Stimulated activated CD4-positive, alpha-beta T cell treated with anti-CD3 and anti-CD28 coated beads, TNF-alpha, amount 100 ng/mL, for 1 hour (primary cell): ENCODE data around the gene CASP6.
"Not testable (repeated sequence)": the region's sequence is repeated elsewhere in the genome, so short reads cannot be mapped to it uniquely, and the experiment has no call there.

ENCODE experiments used
- DNase-seq, 3 donors: peaks; one replicate each; pipeline ENCODE4 v3.0.0-alpha.2; 2020; ENCODE audit warnings: low read depth in 3 of 3, low spot score in 1 of 3

CASP6 gene

GRCh38 chr4:109721033-109721432, 17.8 kb upstream of the CASP6 start:
- DNase-seq, result no peak

GRCh38 chr4:109719604-109720003, 16.4 kb upstream of the CASP6 start:
- DNase-seq, result no peak

- DNase-seq, result no peak
These were observed 15.5 kb upstream of the CASP6 start for GRCh38 chr4:109718759-109719158.

DNA sequence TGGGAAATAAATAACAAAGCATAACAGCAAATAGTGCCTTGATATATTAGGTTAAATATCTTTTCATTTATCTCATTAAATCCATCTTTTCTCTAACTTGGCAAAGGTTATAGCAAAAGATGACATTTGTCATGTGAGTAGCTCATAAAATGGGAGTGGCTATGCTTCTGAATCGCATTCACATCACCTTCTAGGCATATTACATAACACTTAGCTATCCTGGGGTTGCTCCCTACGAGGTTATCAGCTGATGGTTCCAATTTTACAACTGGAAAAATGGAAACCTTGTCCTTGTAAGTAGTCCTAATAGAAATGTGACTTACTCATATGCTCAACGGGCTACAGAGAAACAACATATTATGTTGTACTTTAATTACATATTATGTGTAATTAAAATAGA, 10.3 kb upstream of the CASP6 start:
- DNase-seq, result no peak

GRCh38 chr4:109708990-109709389, 5.7 kb upstream of the CASP6 start:
- DNase-seq, result no peak

GRCh38 chr4:109708435-109708834, 5.2 kb upstream of the CASP6 start:
- no peak for DNase-seq

- no peak for DNase-seq
These were observed 568 bp upstream of the CASP6 start for GRCh38 chr4:109703664-109704361.

- no peak for DNase-seq
These were observed 1.5 kb downstream of the CASP6 start for GRCh38 chr4:109701566-109702410.

DNA sequence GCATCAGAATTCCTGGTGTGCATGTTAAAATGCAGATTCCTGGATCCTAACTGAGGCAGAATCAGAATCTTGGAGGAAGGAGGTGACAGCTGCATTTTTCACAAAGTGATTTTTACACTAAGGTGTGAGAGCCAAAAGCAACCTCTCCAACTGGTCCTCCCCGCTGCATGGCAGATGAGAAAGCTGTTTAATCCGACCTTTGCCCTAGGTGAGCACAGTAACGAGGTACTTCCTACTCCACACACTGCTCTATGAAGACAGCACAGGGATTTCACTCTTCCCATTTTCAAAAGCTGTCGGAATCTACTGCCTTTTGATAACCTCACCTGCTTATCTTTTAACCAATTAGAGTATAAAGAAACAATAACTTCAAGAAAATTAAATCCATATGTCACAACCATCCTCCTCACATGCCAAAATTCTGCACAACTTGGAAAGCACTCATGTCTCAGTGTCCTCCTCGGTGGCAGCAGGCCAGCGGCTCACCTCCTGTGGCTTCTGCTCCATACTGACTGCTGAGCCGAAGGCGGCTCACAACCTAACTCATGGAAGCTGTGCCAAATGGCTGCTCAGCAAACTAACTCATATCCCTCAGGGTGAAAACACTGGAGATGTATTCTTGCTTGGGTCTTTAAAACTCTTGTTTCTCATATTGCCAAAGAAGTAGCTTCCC, 3.6 kb downstream of the CASP6 start:
- no peak for DNase-seq

GRCh38 chr4:109698656-109699055, 4.6 kb downstream of the CASP6 start:
- DNase-seq, result no peak

DNA sequence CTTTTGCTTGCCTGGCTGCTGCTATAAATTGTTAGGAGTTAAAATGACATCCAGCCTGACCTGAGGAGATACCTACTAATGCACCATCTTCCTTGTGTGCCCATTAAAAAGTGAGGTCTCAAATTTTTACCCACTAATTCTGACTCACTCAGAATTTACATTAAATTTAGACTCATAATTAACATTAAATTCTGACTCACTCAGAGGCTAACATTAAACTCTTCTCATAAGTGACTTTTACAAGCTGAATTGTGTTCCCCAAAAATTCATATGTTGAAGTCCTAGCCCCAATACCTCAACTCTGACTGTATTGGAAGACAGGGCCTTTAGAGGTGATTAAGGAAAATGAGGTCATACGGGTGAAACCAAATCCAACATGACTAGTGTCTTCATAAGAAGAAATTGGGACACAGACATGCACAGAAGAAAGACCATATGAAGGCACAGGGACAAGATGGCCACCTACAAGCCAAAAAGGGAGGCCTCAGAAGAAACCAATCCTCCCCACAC, 11.8 kb downstream of the CASP6 start:
- no peak for DNase-seq

DNA sequence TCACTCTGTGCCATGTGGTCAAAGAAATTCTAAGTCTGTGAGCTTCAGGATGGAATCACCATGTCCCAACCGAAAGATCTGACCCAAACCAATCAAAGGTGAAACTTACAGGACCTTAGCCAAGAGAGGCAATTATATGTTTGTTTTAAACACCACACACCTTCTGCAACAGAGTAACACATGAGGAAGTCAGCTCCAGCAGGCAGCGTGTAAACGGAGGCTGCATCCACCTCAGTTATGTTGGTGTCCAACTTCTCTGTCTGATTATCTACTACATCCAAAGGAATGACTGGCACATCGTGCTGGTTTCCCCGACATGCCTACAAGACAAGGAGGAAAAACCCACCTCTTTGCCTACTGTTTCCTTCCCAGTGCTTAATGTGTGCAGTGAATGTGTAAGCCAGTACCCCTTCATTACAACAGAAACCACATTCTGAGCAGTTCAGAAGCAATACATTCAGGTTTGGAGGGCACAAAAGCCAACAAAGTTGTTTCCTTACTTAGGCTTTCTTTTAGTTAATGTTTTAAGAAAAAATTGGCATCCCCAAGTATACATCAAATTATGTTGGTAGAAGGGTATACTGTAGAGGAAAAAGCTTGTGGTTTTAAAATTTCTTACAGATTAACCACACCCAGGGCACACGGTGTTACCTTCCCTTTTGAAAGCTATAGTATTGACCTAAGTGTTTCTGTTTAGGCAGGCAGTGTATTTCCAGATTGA, 12.4 kb downstream of the CASP6 start:
- no peak for DNase-seq

DNA sequence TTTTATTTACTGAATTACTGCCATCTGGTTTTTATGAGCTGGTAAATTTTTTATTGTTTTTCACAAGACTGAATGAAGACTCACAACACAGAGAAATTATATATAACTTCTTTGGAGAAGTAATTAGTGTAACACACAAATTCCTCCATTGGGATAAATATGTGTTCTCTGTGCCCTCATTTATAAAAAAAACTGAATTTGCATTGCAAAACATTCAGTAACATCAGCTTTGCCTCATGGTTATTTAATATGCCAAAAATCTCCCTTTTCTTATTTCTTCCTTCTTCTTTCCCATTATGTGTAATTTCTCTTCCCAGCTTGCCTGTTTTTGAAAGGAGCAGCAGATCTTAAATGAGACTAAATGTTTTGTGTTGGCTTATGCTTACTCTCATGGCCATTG, 18.5 kb downstream of the CASP6 start:
- DNase-seq, result no peak

DNA sequence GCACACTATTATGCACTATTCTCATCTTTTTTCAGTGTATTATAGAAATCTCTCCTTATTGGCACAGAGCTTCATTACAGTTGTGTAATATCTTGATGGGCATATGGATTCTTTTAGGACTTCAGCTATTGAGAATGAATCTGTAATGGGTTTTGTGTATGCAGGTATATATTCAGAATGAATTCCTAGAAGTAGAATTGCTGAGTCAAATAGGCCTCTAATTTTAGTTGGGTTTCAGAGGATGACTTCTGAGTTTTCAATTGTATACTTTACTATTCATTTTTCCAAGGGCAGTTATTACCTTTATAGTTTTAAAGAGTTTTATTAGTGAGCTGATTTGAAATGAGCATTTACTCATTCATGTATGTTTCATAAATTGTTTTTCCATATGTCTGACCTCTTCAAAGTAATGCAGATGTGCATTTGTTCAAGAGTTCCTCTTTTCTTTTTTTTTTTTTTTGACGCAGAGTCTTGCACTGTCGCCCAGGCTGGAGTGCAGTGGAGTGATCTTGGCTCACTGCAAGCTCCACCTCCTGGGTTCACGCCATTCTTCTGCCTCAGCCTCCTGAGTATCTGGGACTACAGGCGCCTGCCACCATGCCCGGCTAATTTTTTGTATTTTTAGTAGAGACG, 19.5 kb downstream of the CASP6 start:
- no peak for DNase-seq

DNA sequence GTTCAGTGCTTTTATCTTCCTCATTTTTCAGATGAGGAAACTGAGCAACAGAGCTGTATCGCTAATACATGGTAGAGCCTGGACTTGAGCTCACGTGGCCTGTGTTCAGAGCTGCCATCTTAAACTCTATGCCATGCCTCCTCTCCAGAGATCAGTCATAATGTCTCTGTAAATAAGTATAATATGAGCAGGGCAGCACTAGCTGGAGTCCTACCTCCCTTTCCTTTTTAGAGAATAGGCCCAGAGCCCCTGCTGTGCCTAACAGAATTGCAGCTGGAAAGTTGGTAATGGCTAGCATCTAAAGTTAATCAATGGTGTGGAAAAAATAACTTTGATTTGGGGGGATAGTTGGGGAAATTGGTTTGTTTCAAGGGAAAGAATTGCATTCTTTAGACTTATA, 20.4 kb downstream of the CASP6 start:
- DNase-seq, result no peak

DNA sequence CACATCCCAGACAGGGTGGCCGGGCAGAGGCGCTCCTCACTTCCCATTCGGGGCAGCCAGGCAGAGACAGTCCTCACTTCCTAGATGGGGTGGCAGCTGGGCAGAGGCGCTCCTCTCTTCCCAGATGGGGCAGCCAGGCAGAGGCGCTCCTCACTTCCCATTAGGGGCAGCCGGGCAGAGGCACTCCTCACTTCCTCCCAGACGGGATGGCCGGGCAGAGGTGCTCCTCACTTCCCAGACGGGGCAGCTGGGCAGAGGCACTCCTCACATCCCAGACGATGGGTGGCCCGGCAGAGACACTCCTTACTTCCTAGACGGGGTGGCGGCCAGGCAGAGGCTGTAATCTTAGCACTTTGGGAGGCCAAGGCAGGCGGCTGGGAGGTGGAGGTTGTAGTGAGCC, 24.3 kb downstream of the CASP6 start:
- not testable (repeated sequence) for DNase-seq

- not testable (repeated sequence) for DNase-seq
These were observed 24.8 kb downstream of the CASP6 start for GRCh38 chr4:109678472-109678871.

DNA sequence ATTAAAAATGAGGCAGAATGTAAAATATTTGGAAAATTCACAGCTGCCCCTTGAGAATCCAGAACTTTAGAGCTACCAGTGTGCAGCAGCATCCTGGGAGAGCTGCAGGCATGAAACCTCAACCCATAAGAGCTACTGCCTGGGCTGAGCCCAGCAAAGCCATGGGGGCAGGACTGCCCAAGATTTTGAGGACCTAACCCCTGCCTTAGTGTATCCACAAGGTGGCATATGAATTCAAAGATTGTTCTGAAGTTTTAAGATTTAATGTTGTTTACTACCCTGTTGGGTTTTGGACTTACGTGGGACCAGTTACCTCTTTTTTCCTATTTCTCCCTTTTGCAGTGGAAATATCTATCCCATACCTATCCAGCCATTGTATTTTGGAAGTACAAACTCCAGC, 26.4 kb downstream of the CASP6 start:
- no peak for DNase-seq

DNA sequence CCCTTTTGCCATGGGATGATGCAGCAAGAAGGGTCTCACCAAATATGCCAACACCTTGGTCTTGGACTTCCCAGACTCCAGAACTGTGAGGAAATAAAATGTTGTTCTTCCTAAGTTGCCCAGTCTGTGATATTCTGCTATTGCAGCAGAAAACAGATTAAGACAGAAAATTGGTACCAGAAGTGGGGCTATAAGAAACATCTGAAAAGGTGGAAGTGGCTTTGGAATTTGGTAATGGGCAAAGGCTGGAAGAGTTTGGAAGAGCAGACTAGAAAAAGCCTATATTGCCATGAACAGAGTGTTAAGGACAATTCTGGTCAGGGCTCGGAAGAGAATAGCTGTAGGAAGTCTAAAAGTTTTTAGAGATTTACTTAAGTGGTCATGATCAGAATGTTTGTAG, 27.4 kb downstream of the CASP6 start:
- no peak for DNase-seq

- no peak for DNase-seq
These were observed 28.1 kb downstream of the CASP6 start for GRCh38 chr4:109675181-109675580.

DNA sequence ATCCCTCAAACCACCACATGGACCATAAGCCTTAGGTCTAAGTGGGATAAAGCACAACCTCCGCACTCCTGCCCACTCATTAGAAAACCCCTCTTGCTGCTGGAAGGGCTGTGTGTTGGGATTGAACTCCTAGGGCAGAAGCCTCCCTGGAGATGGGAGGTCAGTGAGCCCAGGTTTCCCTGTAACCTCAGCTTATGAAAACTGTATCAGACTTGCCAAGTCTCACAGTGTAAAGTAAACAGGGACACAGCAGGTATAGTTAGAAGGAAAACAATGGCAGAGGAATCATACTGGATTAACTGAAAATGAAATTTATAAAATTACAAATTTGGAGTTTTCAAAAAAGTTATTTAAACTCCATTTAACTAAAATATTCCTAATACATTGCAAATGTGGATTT, 29.9 kb downstream of the CASP6 start:
- DNase-seq, result no peak
